ENCODE data around the gene HUWE1. TPM values are rescaled to one million over a fixed set of nuclear protein-coding genes. Genes with fewer than 3 reads are reported as not detected.

The HUWE1 gene
- total RNA-seq, 4 donors from 2014 or later, result 76.6 to 112 (median 101) TPM

DNA sequence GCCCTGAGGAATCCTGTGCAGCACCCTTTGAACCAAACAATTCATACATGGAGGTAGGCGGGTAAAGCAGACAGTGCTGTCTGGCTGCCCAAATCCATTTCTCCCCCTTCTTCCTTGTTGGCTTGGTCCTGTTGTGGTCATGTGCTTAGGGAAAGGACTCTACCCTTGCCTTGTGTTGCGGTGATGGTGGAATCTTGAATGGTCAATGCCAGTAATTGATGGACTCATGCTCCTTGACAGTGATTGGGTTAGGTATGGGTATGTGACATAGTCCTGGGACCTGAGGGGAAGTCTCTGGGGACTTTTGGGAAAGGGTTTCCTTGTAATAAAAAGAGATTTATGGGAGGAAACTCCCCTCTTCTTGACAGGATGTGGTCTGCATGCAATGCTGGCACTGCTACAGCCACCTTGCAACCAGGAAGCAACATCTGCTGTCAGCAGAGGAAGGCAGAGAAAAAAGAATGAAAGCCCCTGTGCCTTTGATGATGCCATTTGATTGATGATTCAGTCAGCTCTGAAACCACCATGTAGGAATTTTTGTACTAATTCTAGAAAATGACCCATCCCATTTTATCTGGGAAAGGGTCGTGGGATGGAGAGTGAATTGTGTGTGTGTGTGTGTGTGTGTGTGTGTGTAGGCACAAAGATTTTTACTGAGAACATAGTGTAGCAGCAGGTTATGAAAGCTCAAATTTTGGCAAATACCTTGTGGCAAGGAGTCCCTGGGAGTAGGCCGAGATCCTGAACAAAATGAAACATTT, 30.0 kb upstream of the HUWE1 start:
- WGBS, 2 donors, result 58 to 83% methylated on average over 1 to 3 of the region's 4 CpGs
- peak overlapping the region in 1 of 4 donors; percentile 52 for H3K27ac ChIP-seq

DNA sequence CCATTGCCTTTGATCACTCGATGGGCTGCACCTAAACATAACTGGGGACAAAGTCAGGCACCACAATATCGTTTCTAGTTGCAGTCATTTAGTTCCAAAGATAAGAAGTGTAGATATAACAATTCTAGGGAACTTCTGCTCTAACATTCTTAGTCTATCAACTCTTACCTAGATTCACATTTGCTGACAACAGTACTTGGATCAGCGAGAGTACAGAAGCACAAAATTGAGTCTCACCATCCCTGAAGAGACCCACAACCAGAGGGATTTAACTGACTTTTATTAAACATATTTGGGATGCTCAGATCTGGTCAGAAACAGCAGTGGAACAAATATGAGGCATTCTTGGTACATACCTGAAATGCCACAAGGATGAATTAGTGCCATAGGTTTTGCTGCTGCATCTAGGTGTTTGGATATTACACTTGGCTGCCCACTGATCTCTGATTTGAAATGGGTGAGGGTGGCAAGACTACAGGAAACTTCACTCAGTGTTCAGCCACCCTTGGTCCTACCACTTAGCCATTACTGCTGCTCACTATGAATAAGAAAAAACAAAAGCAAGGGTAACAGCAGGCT, 28.9 kb upstream of the HUWE1 start:
- no peak for DNase-seq
- peak overlapping the region in 2 of 4 donors; percentile 39 to 55 for H3K27ac ChIP-seq
- no peaks in the 10 kb centered on the region for H3K27me3 ChIP-seq
- 53% methylated on average over 3 of the region's 3 CpGs; no CpG with 5 or more reads in 1 of the 2 donors for whole genome bisulfite sequencing, 2 donors
- H3K4me3 ChIP-seq, result no peak overlapping the region
- TF ChIP-seq, protein P1, sequence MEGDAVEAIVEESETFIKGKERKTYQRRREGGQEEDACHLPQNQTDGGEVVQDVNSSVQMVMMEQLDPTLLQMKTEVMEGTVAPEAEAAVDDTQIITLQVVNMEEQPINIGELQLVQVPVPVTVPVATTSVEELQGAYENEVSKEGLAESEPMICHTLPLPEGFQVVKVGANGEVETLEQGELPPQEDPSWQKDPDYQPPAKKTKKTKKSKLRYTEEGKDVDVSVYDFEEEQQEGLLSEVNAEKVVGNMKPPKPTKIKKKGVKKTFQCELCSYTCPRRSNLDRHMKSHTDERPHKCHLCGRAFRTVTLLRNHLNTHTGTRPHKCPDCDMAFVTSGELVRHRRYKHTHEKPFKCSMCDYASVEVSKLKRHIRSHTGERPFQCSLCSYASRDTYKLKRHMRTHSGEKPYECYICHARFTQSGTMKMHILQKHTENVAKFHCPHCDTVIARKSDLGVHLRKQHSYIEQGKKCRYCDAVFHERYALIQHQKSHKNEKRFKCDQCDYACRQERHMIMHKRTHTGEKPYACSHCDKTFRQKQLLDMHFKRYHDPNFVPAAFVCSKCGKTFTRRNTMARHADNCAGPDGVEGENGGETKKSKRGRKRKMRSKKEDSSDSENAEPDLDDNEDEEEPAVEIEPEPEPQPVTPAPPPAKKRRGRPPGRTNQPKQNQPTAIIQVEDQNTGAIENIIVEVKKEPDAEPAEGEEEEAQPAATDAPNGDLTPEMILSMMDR (IDR thresholded peaks at IDR 0.05), result no peak
- peaks cover 3 to 13% (median 5%) of the 10 kb centered on the region in 3 donors for H3K4me1 ChIP-seq
- intact Hi-C loops (cut with DNase I), result no loop called here
- no peaks in the 10 kb centered on the region for H3K9me3 ChIP-seq
- no peaks in the 10 kb centered on the region for H3K36me3 ChIP-seq

More for the DNA sequence above, 30.0 kb upstream of the HUWE1 start:
- Histone ChIP-seq H3K4me1 (peaks cover 3 to 13% (median 5%) of the 10 kb centered on the region in 3 donors), H3K27me3 (no peaks in the 10 kb centered on the region), H3K9me3 (no peaks in the 10 kb centered on the region), H3K4me3 (no peak overlapping the region), H3K36me3 (no peaks in the 10 kb centered on the region)
- intact Hi-C loops (cut with DNase I), result no loop called here
- TF ChIP-seq, protein P1 (IDR thresholded peaks at IDR 0.05), result no peak
- no peak for TF ChIP-seq POLR2A (IDR thresholded peaks at IDR 0.05)
- DNase-seq, result no peak

DNA sequence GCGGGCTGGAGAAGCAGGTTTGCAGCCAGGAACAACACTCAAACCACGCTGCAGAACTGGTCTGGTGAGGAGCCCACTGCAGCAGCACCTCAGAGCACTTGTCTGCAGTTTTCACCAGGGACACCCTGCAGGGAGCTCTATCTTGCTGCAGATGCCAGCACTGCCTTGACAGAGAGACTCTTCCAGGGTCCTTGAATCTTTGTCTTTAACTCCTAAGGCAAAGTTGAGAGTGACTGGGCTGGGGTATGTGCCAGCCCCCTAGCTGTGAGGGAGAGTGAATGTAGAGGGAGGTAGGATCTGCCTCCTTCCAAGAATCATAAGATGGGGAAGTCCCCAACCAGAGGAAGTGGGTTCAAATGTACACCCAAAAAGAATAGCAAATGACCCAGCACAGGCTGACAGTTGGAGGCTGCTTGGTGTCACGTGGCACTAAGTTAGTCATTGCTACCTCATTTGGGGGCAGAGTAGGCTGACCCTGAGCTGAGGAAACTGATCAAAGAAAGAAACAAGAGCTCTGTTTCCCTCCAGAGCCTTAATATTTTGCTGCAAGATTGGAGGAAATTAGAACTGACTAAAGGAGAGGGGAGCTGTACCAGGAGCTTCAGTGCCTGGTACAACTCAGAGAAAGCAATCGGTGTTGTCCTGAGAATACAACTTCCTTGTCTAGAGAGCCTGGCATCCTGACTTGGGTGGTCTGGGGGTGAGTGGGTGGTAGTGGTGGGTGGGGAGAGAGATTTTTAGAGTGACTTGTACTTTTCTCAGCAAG, 28.2 kb upstream of the HUWE1 start:
- intact Hi-C loops (cut with DNase I), result no loop called here
- peak overlapping the region in 2 of 4 donors; percentile 39 to 55 for H3K27ac ChIP-seq
- TF ChIP-seq, protein P1 (IDR thresholded peaks at IDR 0.05), result peak in 1 of 6 experiments; percentile 16
- TF ChIP-seq POLR2A (IDR thresholded peaks at IDR 0.05), result no peak
- no peaks in the 10 kb centered on the region for H3K27me3 ChIP-seq
- no peaks in the 10 kb centered on the region for H3K9me3 ChIP-seq
- no peak for DNase-seq
- WGBS, 2 donors, result 25 to 28% methylated on average over 2 to 4 of the region's 4 CpGs
- H3K36me3 ChIP-seq, result no peaks in the 10 kb centered on the region
- no peak overlapping the region for H3K4me3 ChIP-seq
- peaks cover 3 to 13% (median 5%) of the 10 kb centered on the region in 3 donors for H3K4me1 ChIP-seq

DNA sequence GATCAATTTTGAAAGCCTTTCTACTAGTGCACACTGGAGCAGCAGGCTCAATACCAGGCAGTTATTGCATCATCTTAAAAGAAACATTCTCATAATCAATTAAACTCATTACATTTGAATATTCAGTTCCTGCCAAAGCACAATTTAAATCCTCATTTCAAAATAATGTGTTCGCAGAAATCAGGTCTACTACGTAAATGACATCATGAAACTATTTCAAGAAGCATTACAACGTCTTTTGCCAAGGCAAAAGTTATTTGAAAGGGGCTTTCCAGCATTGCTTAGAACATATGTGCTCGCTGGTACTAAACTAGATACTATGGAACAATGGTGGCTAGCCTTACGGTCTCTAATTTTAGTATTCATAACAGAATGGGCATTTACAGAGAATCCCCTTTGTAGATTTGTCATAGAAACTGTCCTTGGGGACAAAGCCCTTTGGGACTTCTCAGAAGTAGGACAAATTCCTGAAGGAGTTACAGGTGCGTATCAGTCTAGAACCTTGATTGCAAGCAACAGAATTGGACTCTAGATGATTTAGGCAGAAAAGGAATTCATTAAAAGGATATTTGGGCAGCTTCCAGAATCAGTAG, 27.6 kb upstream of the HUWE1 start:
- Histone ChIP-seq H3K9me3 (no peaks in the 10 kb centered on the region), H3K27ac (peak overlapping the region in 1 of 4 donors; percentile 55)
- intact Hi-C loops (cut with DNase I), result no loop called here

More for the DNA sequence above, 27.6 kb upstream of the HUWE1 start:
- Histone ChIP-seq H3K27me3 (no peaks in the 10 kb centered on the region), H3K4me1 (peaks cover 3 to 13% (median 5%) of the 10 kb centered on the region in 3 donors), H3K36me3 (no peaks in the 10 kb centered on the region), H3K4me3 (no peak overlapping the region)
- no peak for DNase-seq
- WGBS, 2 donors, result 33 to 58% methylated on average over 6 of the region's 6 CpGs
- TF ChIP-seq POLR2A (IDR thresholded peaks at IDR 0.05), result no peak
- TF ChIP-seq, protein P1 (IDR thresholded peaks at IDR 0.05), result no peak
